ENCODE measurements around the gene AOC3. TPM values are rescaled to one million over a fixed set of nuclear protein-coding genes. Genes with fewer than 3 reads are reported as not detected.

The AOC3 gene
- total and polyA plus RNA-seq, 2 of the 13 experiments (the other 11 are each of a cell fraction or from before 2014, with no cell fraction given) = 8.7 to 51.7 TPM

GRCh38 chr17:42855048-42855596, 4.1 kb downstream of the AOC3 start (continued):
- TF ChIP-seq PRDM10 (CRISPR knock-in tag; IDR thresholded peaks at IDR 0.05; ENCODE audit: low read depth) (no peak), ZBTB46 (CRISPR knock-in tag; IDR thresholded peaks at IDR 0.05; ENCODE audit: borderline replicate concordance) (no peak), ZNF563 (CRISPR knock-in tag; IDR thresholded peaks at IDR 0.05) (no peak), ZBTB33 (CRISPR knock-in tag; IDR thresholded peaks at IDR 0.05) (peak; percentile 34; the same call in 1 of the 2 replicates), HOXD1 (CRISPR knock-in tag; IDR thresholded peaks at IDR 0.05) (peak; percentile 44; the same call in 1 of the 2 replicates), MED1 (CRISPR knock-in tag; IDR thresholded peaks at IDR 0.05) (peak; percentile 72), ATF7 (IDR thresholded peaks at IDR 0.05) (peak; percentile 21; the same call in 1 of the 2 replicates), ATF7 (CRISPR knock-in tag; IDR thresholded peaks at IDR 0.05) (peak; percentile 83), FOXO1 (CRISPR knock-in tag; IDR thresholded peaks at IDR 0.05) (peak; percentile 79), SIN3A (IDR thresholded peaks at IDR 0.05; ENCODE audit: borderline replicate concordance, low read depth, low read length) (peak; percentile 81; the same call in 1 of the 2 replicates), ZNF263 (CRISPR knock-in tag; IDR thresholded peaks at IDR 0.05) (peak; percentile 51; the same call in 1 of the 2 replicates), ELF1 (CRISPR knock-in tag; IDR thresholded peaks at IDR 0.05) (peak; percentile 33; the same call in 1 of the 2 replicates), ZBTB38 (CRISPR knock-in tag; IDR thresholded peaks at IDR 0.05) (peak; percentile 84), GPN1 (CRISPR knock-in tag; IDR thresholded peaks at IDR 0.05; ENCODE audit: borderline replicate concordance) (no peak), ZNF251 (CRISPR knock-in tag; IDR thresholded peaks at IDR 0.05) (no peak), MIXL1 (CRISPR knock-in tag; IDR thresholded peaks at IDR 0.05) (peak; percentile 38; the same call in 1 of the 2 replicates), ZNF761 (CRISPR knock-in tag; conservative IDR thresholded peaks at IDR 0.05) (0 out of 2 replicates have a peak, but pooled peaks have one; percentile 13), ARNT2 (CRISPR knock-in tag; IDR thresholded peaks at IDR 0.05; ENCODE audit: low read depth) (peak; percentile 48; the same call in 1 of the 2 replicates), AHR (CRISPR knock-in tag; IDR thresholded peaks at IDR 0.05) (no peak)
- TF ChIP-seq, protein P1, sequence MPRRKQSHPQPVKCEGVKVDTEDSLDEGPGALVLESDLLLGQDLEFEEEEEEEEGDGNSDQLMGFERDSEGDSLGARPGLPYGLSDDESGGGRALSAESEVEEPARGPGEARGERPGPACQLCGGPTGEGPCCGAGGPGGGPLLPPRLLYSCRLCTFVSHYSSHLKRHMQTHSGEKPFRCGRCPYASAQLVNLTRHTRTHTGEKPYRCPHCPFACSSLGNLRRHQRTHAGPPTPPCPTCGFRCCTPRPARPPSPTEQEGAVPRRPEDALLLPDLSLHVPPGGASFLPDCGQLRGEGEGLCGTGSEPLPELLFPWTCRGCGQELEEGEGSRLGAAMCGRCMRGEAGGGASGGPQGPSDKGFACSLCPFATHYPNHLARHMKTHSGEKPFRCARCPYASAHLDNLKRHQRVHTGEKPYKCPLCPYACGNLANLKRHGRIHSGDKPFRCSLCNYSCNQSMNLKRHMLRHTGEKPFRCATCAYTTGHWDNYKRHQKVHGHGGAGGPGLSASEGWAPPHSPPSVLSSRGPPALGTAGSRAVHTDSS (CRISPR knock-in tag; conservative IDR thresholded peaks at IDR 0.05) = no peak

Data from HepG2 (cell line).